ENCODE results near the gene ZNF879.

ZNF879 gene

DNA sequence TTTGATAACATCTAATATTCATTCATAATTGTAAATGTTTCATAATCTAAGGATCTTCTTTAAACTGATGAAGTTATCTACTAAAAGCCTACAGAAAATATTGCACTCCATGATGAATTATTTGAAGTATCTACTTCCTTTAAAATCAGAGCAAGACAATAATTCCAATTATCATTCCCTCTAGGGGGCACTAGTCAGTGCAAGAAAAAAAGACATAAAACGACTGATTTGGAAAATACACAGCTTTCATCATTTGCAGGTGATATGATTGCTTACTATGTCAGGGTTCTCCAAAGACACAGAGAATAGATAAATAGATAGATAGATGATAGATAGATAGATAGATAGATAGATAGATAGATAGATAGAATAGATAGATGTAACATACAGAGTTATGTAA is 14.9 kb upstream of the ZNF879 start:
- no peak for FAIRE-seq

DNA sequence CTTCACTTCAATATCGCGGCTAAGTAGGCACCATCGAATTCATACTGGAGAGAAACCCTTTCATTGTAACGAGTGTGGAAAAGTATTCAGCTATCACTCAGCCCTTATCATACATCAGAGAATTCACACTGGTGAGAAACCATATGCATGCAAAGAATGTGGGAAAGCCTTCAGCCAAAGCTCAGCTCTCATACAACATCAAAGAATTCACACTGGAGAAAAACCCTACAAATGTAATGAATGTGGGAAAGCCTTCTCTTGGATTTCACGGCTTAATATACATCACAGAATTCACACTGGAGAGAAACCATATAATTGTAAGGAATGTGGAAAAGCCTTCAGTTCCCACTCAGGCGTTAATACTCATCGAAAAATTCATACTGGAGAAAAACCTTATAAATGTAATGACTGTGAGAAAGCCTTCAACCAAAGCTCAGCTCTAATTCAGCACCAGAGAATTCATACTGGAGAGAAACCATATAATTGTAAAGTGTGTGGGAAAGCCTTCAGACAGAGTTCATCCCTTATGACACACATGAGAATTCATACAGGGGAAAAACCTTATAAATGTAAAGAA is 9.5 kb downstream of the ZNF879 start:
- no peak for FAIRE-seq

DNA sequence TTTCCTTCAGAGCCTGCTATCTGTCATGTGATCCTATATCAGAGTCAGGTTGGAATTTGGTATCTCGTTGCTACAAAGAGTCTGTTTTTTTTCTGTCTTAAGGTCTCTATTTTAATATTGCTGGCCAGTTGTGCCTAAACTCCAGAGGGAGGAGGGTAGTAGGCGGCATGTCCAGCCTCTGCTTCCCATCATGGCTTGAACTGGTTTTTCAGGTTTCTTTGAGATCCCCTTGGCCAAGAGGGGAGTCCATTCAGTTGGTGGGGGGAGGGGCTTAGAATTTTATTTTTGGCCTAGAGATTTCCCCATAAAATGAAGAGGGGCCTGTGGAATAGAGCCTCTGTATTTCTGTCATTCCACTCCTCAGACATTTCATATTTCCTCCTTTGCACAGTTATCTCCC is 21.2 kb downstream of the ZNF879 start:
- FAIRE-seq = no peak

DNA sequence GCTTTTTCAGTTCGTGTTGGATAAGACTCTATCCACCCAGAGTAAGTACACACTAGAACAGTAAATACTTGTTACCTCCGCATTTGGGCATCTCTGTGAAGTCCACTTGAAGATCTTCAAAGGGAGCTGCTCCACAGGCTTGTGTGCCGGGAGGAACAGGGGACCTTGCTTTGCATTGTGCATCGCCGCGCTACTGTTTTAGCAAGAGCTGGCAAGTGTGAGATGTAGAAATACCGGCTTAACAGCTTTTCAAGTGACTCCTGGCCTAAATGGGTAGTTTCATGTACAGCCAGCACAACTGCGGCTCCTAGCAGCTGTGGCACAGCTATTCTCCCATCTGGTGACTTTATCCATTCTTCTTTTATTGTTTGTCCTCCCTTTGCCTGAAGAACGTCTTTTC is 28.2 kb downstream of the ZNF879 start:
- no peak for FAIRE-seq

DNA sequence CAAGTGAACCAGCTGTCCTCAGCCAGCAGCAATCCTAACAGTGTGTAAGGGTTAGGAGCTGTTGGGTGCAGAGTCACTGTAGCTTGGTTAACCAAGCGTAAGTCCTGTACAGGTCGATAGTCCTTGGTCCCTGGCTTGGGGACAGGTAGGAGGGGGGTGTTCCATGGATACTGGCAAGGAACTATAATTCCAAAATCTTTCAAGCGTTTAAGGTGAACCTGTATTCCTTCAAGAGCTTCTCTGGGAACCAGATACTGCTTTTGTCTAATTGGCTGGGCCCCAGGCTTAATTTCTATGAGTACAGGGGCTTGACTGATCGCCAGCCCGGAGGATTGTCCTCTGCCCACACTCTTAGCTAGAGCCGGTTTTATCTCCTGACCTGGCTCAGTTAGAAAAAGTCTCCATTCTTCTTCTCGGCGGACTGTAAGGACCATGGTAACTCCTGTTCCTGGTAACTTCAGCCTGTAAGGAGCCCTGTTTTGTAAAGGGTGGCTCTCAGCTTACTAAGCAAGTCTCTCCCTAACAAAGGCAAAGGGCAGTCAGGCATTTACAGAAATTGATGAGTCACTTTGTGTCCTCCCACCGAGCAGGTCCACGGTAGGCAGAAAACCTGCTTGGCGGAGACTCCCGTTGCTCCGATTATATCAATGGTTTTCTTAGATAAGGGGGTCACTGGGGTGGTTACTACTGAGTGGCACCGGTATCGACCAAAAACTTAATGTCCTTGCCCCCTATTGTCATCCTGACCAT is 30.6 kb downstream of the ZNF879 start:
- FAIRE-seq = no peak

- no peak for FAIRE-seq
Observed at GRCh38 chr5:179054876-179055275, 31.3 kb downstream of the ZNF879 start.

DNA sequence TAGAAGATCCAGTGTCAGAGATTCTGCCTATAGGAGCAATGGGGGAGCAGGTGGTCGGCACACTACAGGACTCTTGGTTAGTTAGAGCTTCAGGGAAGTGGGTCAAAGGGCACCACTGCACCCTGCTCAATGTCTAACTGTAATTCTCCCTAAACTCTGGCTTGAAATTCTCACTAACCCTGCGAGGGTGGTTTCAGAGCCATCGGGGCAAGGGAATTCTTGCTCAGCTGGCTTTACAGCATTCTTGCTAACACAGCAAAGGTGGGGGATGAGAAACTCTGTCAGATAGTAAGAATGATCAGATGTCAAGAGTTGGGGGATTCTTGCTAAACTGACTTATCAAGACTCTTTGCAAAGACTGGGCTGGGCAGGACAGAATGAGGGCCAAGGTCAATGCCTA is 31.8 kb downstream of the ZNF879 start:
- no peak for FAIRE-seq

DNA sequence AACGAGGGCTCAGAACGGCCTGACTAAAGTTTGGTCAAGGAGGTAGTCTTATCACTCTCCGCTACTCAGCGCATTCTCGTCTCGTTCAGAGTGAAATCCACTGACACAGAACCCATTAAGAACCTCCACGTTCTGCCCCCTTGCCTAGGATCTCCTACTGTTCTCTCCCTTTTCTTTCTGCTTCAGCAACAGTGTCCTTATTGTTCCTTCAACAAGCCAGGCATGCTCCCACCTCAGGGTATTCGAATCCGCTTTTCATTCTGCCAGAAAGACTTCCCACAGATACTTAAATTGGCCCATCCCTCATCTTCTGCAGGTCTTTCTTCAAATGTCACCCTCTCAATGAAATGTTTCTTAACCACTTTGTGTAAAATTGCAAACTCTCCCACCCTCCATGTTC is 32.2 kb downstream of the ZNF879 start:
- no peak for FAIRE-seq

GRCh38 chr5:179060116-179061008 is 36.8 kb downstream of the ZNF879 start, which contains the start of gene ZNF354C:
Gene ZNF354C, plus strand, starts transcription at chr5:179060373. Its CDS starts 1,696 bp downstream, at chr5:179062069.
- peak; percentile 82 for FAIRE-seq

- no peak for FAIRE-seq
Observed at GRCh38 chr5:179061025-179061424, 37.4 kb downstream of the ZNF879 start.

DNA sequence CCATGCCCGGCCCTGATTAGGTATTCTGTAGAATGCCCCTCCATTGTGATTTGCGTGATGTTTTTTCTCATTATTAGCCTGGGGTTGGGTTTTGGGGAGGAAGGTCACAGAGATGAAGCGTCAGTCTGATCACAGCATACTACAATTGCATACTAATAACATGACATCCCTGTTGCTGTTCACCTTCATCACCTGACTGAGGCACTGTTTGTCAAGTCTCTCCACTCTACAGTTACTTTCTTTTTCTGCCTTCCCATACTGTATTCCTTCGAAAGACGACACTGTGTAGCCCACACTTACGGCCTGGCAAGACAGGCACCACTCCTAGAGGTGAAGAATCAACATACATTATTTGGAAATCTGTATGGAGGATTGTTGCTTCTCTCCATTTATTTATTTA is 42.1 kb downstream of the ZNF879 start:
- FAIRE-seq = no peak

DNA sequence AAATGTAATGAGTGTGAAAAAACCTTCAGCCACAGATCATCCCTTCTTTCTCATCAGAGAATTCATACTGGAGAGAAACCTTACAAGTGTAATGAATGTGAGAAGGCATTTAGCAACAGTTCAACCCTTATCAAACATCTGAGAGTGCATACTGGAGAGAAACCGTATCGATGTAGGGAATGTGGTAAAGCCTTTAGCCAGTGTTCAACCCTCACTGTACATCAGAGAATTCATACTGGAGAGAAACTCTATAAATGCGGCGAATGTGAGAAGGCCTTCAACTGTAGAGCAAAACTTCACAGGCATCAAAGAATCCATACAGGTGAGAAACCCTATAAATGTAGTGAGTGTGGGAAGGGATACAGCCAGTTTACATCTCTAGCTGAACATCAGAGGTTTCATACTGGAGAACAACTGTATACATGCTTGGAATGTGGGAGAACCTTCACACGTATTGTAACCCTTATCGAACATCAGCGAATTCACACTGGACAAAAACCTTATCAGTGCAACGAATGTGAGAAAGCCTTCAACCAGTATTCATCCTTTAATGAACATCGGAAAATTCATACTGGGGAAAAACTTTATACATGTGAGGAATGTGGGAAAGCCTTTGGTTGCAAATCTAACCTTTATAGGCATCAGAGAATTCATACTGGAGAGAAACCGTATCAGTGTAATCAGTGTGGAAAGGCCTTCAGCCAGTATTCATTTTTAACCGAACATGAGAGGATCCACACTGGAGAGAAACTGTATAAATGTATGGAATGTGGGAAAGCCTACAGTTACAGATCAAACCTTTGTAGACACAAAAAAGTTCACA is 55.8 kb downstream of the ZNF879 start:
- FAIRE-seq = no peak

DNA sequence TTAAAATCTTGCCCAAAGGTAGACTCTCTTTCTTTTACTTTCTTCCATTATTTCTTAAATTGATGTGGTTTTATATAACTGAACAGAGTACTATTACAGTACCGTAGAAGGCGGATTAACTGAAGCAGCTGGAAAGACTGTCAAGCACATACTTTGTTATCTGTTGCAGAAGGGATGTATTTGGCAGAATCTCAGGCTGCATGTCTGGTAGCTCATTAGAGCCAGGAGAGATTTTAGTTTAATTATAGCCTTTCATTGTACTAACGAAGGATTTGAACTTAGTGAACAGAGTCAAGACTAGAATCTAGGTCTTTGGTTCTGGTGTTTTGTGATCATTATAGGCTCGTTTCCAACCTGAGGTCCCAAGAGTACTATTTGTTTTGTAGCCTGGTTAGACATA is 57.1 kb downstream of the ZNF879 start:
- FAIRE-seq = no peak
